Bone marrow (tissue), 2 donors: ENCODE data around the gene PHACTR2.
"Not testable (repeated sequence)": the region's sequence is repeated elsewhere in the genome, so short reads cannot be mapped to it uniquely, and the experiment has no call there.

Experiments
- DNase-seq, 2 donors: peaks; one replicate each; lab custom pipeline; 2025; lab: John Stamatoyannopoulos, UW

The PHACTR2 gene

GRCh38 chr6:143810745-143811144 is 133.0 kb downstream of the PHACTR2 start:
- DNase-seq, result no peak

GRCh38 chr6:143811501-143812157 is 133.9 kb downstream of the PHACTR2 start:
- DNase-seq, result no peak

GRCh38 chr6:143817621-143818020 is 139.9 kb downstream of the PHACTR2 start:
- DNase-seq, result no peak

- no peak for DNase-seq
Observed at GRCh38 chr6:143821359-143821758, 143.6 kb downstream of the PHACTR2 start.

- DNase-seq, result no peak
Observed at GRCh38 chr6:143822584-143823024, 144.8 kb downstream of the PHACTR2 start.

GRCh38 chr6:143823548-143823947 is 145.8 kb downstream of the PHACTR2 start:
- DNase-seq, result no peak

GRCh38 chr6:143828572-143828971 is 150.8 kb downstream of the PHACTR2 start:
- DNase-seq, result no peak

GRCh38 chr6:143836150-143836549 is 158.4 kb downstream of the PHACTR2 start:
- no peak for DNase-seq

GRCh38 chr6:143838395-143838794 is 160.6 kb downstream of the PHACTR2 start:
- no peak for DNase-seq

GRCh38 chr6:143839196-143839595 is 161.4 kb downstream of the PHACTR2 start:
- no peak for DNase-seq

- no peak for DNase-seq
Observed at GRCh38 chr6:143840595-143841265, 163.0 kb downstream of the PHACTR2 start.

- no peak for DNase-seq
Observed at GRCh38 chr6:143842461-143842901, 164.7 kb downstream of the PHACTR2 start.

- peak; percentile 76 to 94 for DNase-seq
Observed at GRCh38 chr6:143842902-143843676, 165.3 kb downstream of the PHACTR2 start, which contains the start of gene LTV1. Gene LTV1, plus strand, starts transcription at chr6:143843338. Its CDS starts 140 bp downstream, at chr6:143843478.

GRCh38 chr6:143843677-143843999 is 165.9 kb downstream of the PHACTR2 start:
- peak in 1 of 2 donors; percentile 47 for DNase-seq

GRCh38 chr6:143844006-143844405 is 166.2 kb downstream of the PHACTR2 start:
- DNase-seq, result no peak

GRCh38 chr6:143845033-143845432 is 167.3 kb downstream of the PHACTR2 start:
- no peak for DNase-seq

- not testable (repeated sequence) for DNase-seq
Observed at GRCh38 chr6:143851706-143852105, 173.9 kb downstream of the PHACTR2 start.

GRCh38 chr6:143855057-143855456 is 177.3 kb downstream of the PHACTR2 start:
- not testable (repeated sequence) for DNase-seq

- DNase-seq, result not testable (repeated sequence)
Observed at GRCh38 chr6:143856762-143857161, 179.0 kb downstream of the PHACTR2 start.

- no peak for DNase-seq
Observed at GRCh38 chr6:143857651-143858050, 179.9 kb downstream of the PHACTR2 start.

GRCh38 chr6:143859891-143860660 is 182.3 kb downstream of the PHACTR2 start:
- DNase-seq, result no peak

GRCh38 chr6:143863771-143864170 is 186.0 kb downstream of the PHACTR2 start:
- DNase-seq, result no peak
